Smooth muscle cell (in vitro differentiated cells): ENCODE measurements around the gene CRCP. TPM values are rescaled to one million over a fixed set of nuclear protein-coding genes. Genes with fewer than 3 reads are reported as not detected.
"Not testable (repeated sequence)": the region's sequence is repeated elsewhere in the genome, so short reads cannot be mapped to it uniquely, and the experiment has no call there.

Source experiments
- DNase-seq: peaks from one replicate; lab custom pipeline; 2025; ENCODE audit not compliant: unreplicated experiment; lab: John Stamatoyannopoulos, UW
- H2AFZ ChIP-seq: fragments of 200-600 bp; sonication (generic); 2 replicates; pipeline ENCODE4 v1.6.0; 2016; ENCODE audit warnings: antibody characterized with exemption, low read depth, mild to moderate bottlenecking
- H3F3A ChIP-seq: fragments of 200-600 bp; sonication (generic); 2 replicates; pipeline ENCODE4 v1.6.0; 2017; ENCODE audit warnings: antibody characterized with exemption, low read depth
- H3K27ac ChIP-seq: fragments of 200-600 bp; sonication (generic); 2 replicates; pipeline ENCODE4 v1.5.1; 2016; ENCODE audit warnings: low read depth, mild to moderate bottlenecking
- H3K27me3 ChIP-seq: fragments of 200-600 bp; sonication (generic); 2 replicates; pipeline ENCODE4 v1.6.1; 2016; ENCODE audit warnings: low read depth, mild to moderate bottlenecking
- H3K36me3 ChIP-seq: fragments of 200-600 bp; sonication (generic); 2 replicates; pipeline ENCODE4 v1.5.1; 2016; ENCODE audit warnings: low read depth
- H3K4me1 ChIP-seq: fragments of 200-600 bp; sonication (generic); 2 replicates; pipeline ENCODE4 v1.5.1; 2016; ENCODE audit warnings: low read depth
- H3K4me2 ChIP-seq: fragments of 200-600 bp; sonication (generic); 2 replicates; pipeline ENCODE4 v1.6.0; 2016; ENCODE audit warnings: mild to moderate bottlenecking
- H3K4me3 ChIP-seq: fragments of 200-600 bp; sonication (generic); 2 replicates; pipeline ENCODE4 v1.5.1; 2016; ENCODE audit warnings: mild to moderate bottlenecking
- H3K79me2 ChIP-seq: fragments of 200-600 bp; sonication (generic); 2 replicates; pipeline ENCODE4 v1.6.0; 2016; ENCODE audit warnings: low read depth, mild to moderate bottlenecking
- H3K9ac ChIP-seq: fragments of 200-600 bp; sonication (generic); 2 replicates; pipeline ENCODE4 v1.6.0; 2016; ENCODE audit warnings: low read depth
- H3K9me3 ChIP-seq: fragments of 200-600 bp; sonication (generic); replicated peaks from 2 replicates; pipeline ENCODE4 v1.5.1; 2016; ENCODE audit warnings: low read depth
- H4K20me1 ChIP-seq: fragments of 200-600 bp; sonication (generic); 2 replicates; pipeline ENCODE4 v1.6.0; 2016; ENCODE audit warnings: low read depth
- CTCF ChIP-seq: fragments of 200-600 bp; sonication (generic); IDR thresholded peaks from 2 replicates; pipeline ENCODE4 v1.5.1; 2017; ENCODE audit warnings: borderline replicate concordance, mild to moderate bottlenecking, antibody characterized with exemption; ENCODE audit not compliant: insufficient read depth, poor library complexity, severe bottlenecking
- WGBS: methylation state at CpG from one replicate; pipeline ENCODE4 v1.1.7; 2016; ENCODE audit warnings: low lambda C conversion rate; 5-methylcytosine and 5-hydroxymethylcytosine counted together
- polyA plus RNA-seq: library from polyadenylated mRNA; unstranded; fragments of >200 nt; fragmentation: Nextera tagmentation; extraction: Ambion mirVana; gene quantifications from 2 replicates; pipeline ENCODE4 v1.2.1, GENCODE V29; 2016
- total RNA-seq: library from RNA; depleted of rRNA; stranded (reverse); fragments of >200 nt; gene quantifications from 2 replicates; pipeline ENCODE4 v1.2.3, GENCODE V29; 2014

Gene CRCP
- total and polyA plus RNA-seq, 2 experiments from 2014 or later: 13.6 to 13.7 TPM

GRCh38 chr7:66173856-66174255 is 59.2 kb downstream of the CRCP start:
- no peaks in the 10 kb centered on the region for H3F3A ChIP-seq
- WGBS: 48% methylated on average over 5 of the region's 5 CpGs
- H3K36me3 ChIP-seq: no peaks in the 10 kb centered on the region
- DNase-seq: no peak
- no peaks in the 10 kb centered on the region for H3K9me3 ChIP-seq
- H3K27ac ChIP-seq: no peak overlapping the region
- H3K9ac ChIP-seq: no peak overlapping the region
- H3K27me3 ChIP-seq: no peaks in the 10 kb centered on the region
- H3K4me1 ChIP-seq: no peaks in the 10 kb centered on the region
- no peak overlapping the region for H3K4me2 ChIP-seq
- no peak for TF ChIP-seq CTCF
- H4K20me1 ChIP-seq: no peaks in the 10 kb centered on the region
- no peak overlapping the region for H3K4me3 ChIP-seq
- H3K79me2 ChIP-seq: no peaks in the 10 kb centered on the region
- H2AFZ ChIP-seq: no peak overlapping the region

- not testable (repeated sequence) for H3K27ac ChIP-seq, DNase-seq, H3K4me3 ChIP-seq, H3F3A ChIP-seq, H3K27me3 ChIP-seq, H3K4me1 ChIP-seq, H3K9me3 ChIP-seq, H3K4me2 ChIP-seq, H3K9ac ChIP-seq, H2AFZ ChIP-seq, H3K36me3 ChIP-seq, H3K79me2 ChIP-seq, H4K20me1 ChIP-seq
- 88% methylated on average over 8 of the region's 8 CpGs for WGBS
Measured at GRCh38 chr7:66175006-66175405, 60.4 kb downstream of the CRCP start.

GRCh38 chr7:66176914-66177313 is 62.3 kb downstream of the CRCP start:
- no peak for DNase-seq
- 83% methylated on average over 2 of the region's 2 CpGs for WGBS
- Histone ChIP-seq H3K9ac (no peak overlapping the region), H3K4me2 (no peak overlapping the region), H3K36me3 (no peaks in the 10 kb centered on the region), H3K9me3 (no peaks in the 10 kb centered on the region), H3F3A (no peaks in the 10 kb centered on the region), H4K20me1 (no peaks in the 10 kb centered on the region), H3K4me1 (no peaks in the 10 kb centered on the region), H3K79me2 (no peaks in the 10 kb centered on the region), H3K4me3 (no peak overlapping the region), H2AFZ (no peak overlapping the region), H3K27me3 (no peaks in the 10 kb centered on the region), H3K27ac (no peak overlapping the region)
- TF ChIP-seq CTCF: no peak

- no peak for DNase-seq
Measured at GRCh38 chr7:66178258-66178657, 63.6 kb downstream of the CRCP start.

More at GRCh38 chr7:66178258-66178657, 63.6 kb downstream of the CRCP start:
- no peaks in the 10 kb centered on the region for H3K36me3 ChIP-seq
- H3K9me3 ChIP-seq: no peaks in the 10 kb centered on the region
- WGBS: 95% methylated on average over 2 of the region's 2 CpGs
- no peaks in the 10 kb centered on the region for H3K79me2 ChIP-seq
- H3K27me3 ChIP-seq: no peaks in the 10 kb centered on the region
- TF ChIP-seq CTCF: no peak
- H3K27ac ChIP-seq: no peak overlapping the region
- H2AFZ ChIP-seq: no peak overlapping the region
- H3F3A ChIP-seq: no peaks in the 10 kb centered on the region
- H3K9ac ChIP-seq: no peak overlapping the region
- no peak overlapping the region for H3K4me2 ChIP-seq
- no peaks in the 10 kb centered on the region for H4K20me1 ChIP-seq
- no peaks in the 10 kb centered on the region for H3K4me1 ChIP-seq
- no peak overlapping the region for H3K4me3 ChIP-seq
